Measurements from ENCODE around the gene KRTAP3-3. TPM values are rescaled to one million over a fixed set of nuclear protein-coding genes. Genes with fewer than 3 reads are reported as not detected.

Gene KRTAP3-3
- total RNA-seq = not detected in 2 replicates

GRCh38 chr17:40993839-40994238 is at the start of gene KRTAP3-3:
KRTAP3-3 (minus strand) TSS chr17:40994164; CDS start chr17:40994097, 67 bp downstream.

GRCh38 chr17:41040783-41041571 is 47.0 kb upstream of the KRTAP3-3 start, which contains the start of gene KRTAP1-1:
KRTAP1-1 (minus strand) TSS chr17:41041450; CDS start chr17:41041397, 53 bp downstream.

GRCh38 chr17:41034346-41034935 is 40.5 kb upstream of the KRTAP3-3 start, which contains the start of gene KRTAP1-3:
KRTAP1-3 (minus strand) TSS chr17:41034874; CDS start chr17:41034821, 53 bp downstream.

GRCh38 chr17:41029633-41030245 is 35.8 kb upstream of the KRTAP3-3 start, which contains the start of gene KRTAP1-4:
KRTAP1-4 (minus strand) TSS chr17:41030195; CDS start chr17:41030078, 117 bp downstream.

GRCh38 chr17:41026715-41027471 is 32.9 kb upstream of the KRTAP3-3 start, which contains the start of gene KRTAP1-5:
KRTAP1-5 (minus strand) TSS chr17:41027208; CDS start chr17:41027155, 53 bp downstream.

GRCh38 chr17:41008811-41009210 is 14.8 kb upstream of the KRTAP3-3 start, which contains the start of gene KRTAP3-1:
KRTAP3-1 (minus strand) TSS chr17:41009128; CDS start chr17:41009074, 54 bp downstream.

GRCh38 chr17:40999563-40999962 is 5.6 kb upstream of the KRTAP3-3 start, which contains the start of gene KRTAP3-2:
KRTAP3-2 (minus strand) TSS chr17:40999906; CDS start chr17:40999853, 53 bp downstream.

GRCh38 chr17:40984226-40984625 is 9.7 kb downstream of the KRTAP3-3 start, which contains the start of gene KRT40:
KRT40 (minus strand) TSS chr17:40984326; CDS start chr17:40984273, 53 bp downstream.

GRCh38 chr17:40966848-40967247 is 27.1 kb downstream of the KRTAP3-3 start, which contains the start of gene KRT39:
KRT39 (minus strand) TSS chr17:40966948; CDS start chr17:40966856, 92 bp downstream.

Other genes starting within 250 kb of the KRTAP3-3 start
- not detected in 2 replicates for gene KRT25, start 238.8 kb downstream of the KRTAP3-3 start, total RNA-seq
- gene KRT26, start 222.0 kb downstream of the KRTAP3-3 start, total RNA-seq = not detected in 2 replicates
- not detected in 2 replicates for gene KRT27, start 211.6 kb downstream of the KRTAP3-3 start, total RNA-seq
- gene KRT28, start 194.2 kb downstream of the KRTAP3-3 start, total RNA-seq = not detected in 2 replicates
- 3.1 and 4.3 TPM in 2 replicates for gene KRT10, start 171.6 kb downstream of the KRTAP3-3 start, total RNA-seq
- not detected in 2 replicates for gene KRT12, start 126.9 kb downstream of the KRTAP3-3 start, total RNA-seq
- not detected in 2 replicates for gene KRT20, start 108.9 kb downstream of the KRTAP3-3 start, total RNA-seq
- not detected in 2 replicates for gene KRT23, start 56.5 kb downstream of the KRTAP3-3 start, total RNA-seq
- not detected in 2 replicates for gene KRT39, start 27.2 kb downstream of the KRTAP3-3 start, total RNA-seq
- not detected in 2 replicates for gene KRT40, start 9.8 kb downstream of the KRTAP3-3 start, total RNA-seq
- not detected in 2 replicates for gene KRTAP3-2, start 5.7 kb upstream of the KRTAP3-3 start, total RNA-seq
- not detected in 2 replicates for gene KRTAP3-1, start 15.0 kb upstream of the KRTAP3-3 start, total RNA-seq
- gene KRTAP1-5, start 33.0 kb upstream of the KRTAP3-3 start, total RNA-seq = 0.72 and 1.6 TPM in 2 replicates
- gene KRTAP1-4, start 36.0 kb upstream of the KRTAP3-3 start, total RNA-seq = not detected in 2 replicates
- gene KRTAP1-3, start 40.7 kb upstream of the KRTAP3-3 start, total RNA-seq = not detected in 2 replicates
- gene KRTAP1-1, start 47.3 kb upstream of the KRTAP3-3 start, total RNA-seq = not detected in 2 replicates
- not detected in 2 replicates for gene KRTAP2-1, start 53.2 kb upstream of the KRTAP3-3 start, total RNA-seq
- gene KRTAP2-2, start 61.1 kb upstream of the KRTAP3-3 start, total RNA-seq = not detected in 2 replicates
- 0.56 TPM in 1 of 2 replicates, not detected in the other for gene KRTAP2-3, start 66.0 kb upstream of the KRTAP3-3 start, total RNA-seq
- not detected in 2 replicates for gene KRTAP2-4, start 71.7 kb upstream of the KRTAP3-3 start, total RNA-seq
- not detected in 2 replicates for gene KRTAP4-7, start 90.0 kb upstream of the KRTAP3-3 start, total RNA-seq
- not detected in 2 replicates for gene KRTAP4-8, start 104.0 kb upstream of the KRTAP3-3 start, total RNA-seq
- not detected in 2 replicates for gene KRTAP4-16, start 108.0 kb upstream of the KRTAP3-3 start, total RNA-seq
- not detected in 2 replicates for gene KRTAP4-9, start 111.2 kb upstream of the KRTAP3-3 start, total RNA-seq
- gene KRTAP4-11, start 124.2 kb upstream of the KRTAP3-3 start, total RNA-seq = not detected in 2 replicates
- not detected in 2 replicates for gene KRTAP4-12, start 130.0 kb upstream of the KRTAP3-3 start, total RNA-seq
- not detected in 2 replicates for gene KRTAP4-6, start 146.4 kb upstream of the KRTAP3-3 start, total RNA-seq
- not detected in 2 replicates for gene KRTAP4-5, start 155.7 kb upstream of the KRTAP3-3 start, total RNA-seq
- gene KRTAP4-4, start 166.6 kb upstream of the KRTAP3-3 start, total RNA-seq = not detected in 2 replicates
- gene KRTAP4-3, start 174.1 kb upstream of the KRTAP3-3 start, total RNA-seq = not detected in 2 replicates
- not detected in 2 replicates for gene KRTAP4-2, start 184.1 kb upstream of the KRTAP3-3 start, total RNA-seq
- gene KRTAP4-1, start 190.7 kb upstream of the KRTAP3-3 start, total RNA-seq = not detected in 2 replicates
- not detected in 2 replicates for gene KRTAP9-1, start 195.7 kb upstream of the KRTAP3-3 start, total RNA-seq
- gene KRTAP9-2, start 232.5 kb upstream of the KRTAP3-3 start, total RNA-seq = not detected in 2 replicates
- not detected in 2 replicates for gene KRTAP9-3, start 238.3 kb upstream of the KRTAP3-3 start, total RNA-seq
- not detected in 2 replicates for gene KRTAP9-8, start 243.8 kb upstream of the KRTAP3-3 start, total RNA-seq

Measured in smooth muscle cell of the pulmonary artery (primary cell).